Measurements from ENCODE around the gene MBIP.

DNA sequence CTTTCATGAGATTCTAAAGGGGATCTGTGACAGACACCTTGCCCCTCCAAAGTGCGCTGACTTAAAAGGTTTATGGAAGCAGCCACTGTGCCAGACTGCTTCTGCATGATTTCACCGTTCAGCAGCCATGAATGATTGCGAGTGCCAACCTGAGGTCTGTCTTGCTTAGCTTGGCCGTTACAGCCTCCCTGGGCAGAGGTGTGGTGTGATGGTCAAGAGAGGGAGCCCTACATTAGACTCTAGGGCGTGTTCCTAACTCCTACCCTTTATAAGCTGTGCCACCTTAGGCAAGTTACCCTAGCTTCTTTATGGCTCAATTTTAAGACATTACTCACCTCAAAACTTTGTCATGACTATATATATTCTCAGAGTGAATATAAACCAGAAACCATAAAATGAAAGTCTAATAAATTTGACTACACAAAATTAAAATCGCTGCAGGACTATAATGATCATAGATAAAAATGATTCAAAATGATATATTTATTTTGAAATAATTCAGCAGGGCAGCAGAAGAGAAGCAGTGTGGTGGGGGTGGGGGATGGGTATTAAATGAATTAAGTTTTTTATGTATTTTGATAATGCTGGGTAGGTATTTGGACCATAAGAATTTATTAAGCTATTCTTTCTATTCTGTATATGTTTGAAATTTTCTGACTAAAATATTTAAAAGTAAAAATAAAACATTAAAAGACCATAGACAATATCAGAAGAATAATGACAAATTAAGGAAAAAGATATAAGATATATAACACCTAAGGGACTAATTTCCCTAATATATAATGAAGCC is 47.7 kb upstream of the MBIP start:
- TF ChIP-seq RAD21 (conservative IDR thresholded peaks at IDR 0.05 in 1 of 2, IDR thresholded peaks at IDR 0.05 in 1 of 2) = no peak
- TF ChIP-seq, protein P1, sequence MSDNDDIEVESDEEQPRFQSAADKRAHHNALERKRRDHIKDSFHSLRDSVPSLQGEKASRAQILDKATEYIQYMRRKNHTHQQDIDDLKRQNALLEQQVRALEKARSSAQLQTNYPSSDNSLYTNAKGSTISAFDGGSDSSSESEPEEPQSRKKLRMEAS (IDR thresholded peaks at IDR 0.05) = no peak
- TF ChIP-seq HEYL (CRISPR knock-in tag; IDR thresholded peaks at IDR 0.05) = no peak
- TF ChIP-seq, protein P2, sequence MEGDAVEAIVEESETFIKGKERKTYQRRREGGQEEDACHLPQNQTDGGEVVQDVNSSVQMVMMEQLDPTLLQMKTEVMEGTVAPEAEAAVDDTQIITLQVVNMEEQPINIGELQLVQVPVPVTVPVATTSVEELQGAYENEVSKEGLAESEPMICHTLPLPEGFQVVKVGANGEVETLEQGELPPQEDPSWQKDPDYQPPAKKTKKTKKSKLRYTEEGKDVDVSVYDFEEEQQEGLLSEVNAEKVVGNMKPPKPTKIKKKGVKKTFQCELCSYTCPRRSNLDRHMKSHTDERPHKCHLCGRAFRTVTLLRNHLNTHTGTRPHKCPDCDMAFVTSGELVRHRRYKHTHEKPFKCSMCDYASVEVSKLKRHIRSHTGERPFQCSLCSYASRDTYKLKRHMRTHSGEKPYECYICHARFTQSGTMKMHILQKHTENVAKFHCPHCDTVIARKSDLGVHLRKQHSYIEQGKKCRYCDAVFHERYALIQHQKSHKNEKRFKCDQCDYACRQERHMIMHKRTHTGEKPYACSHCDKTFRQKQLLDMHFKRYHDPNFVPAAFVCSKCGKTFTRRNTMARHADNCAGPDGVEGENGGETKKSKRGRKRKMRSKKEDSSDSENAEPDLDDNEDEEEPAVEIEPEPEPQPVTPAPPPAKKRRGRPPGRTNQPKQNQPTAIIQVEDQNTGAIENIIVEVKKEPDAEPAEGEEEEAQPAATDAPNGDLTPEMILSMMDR (IDR thresholded peaks at IDR 0.05) = no peak
- no peak for TF ChIP-seq POLR2A (IDR thresholded peaks at IDR 0.05; ENCODE audit: low read length)

Measured in A549 (cell line).